H9 (cell line): ENCODE data around the gene UQCR10. TPM values are rescaled to one million over a fixed set of nuclear protein-coding genes. Genes with fewer than 3 reads are reported as not detected.

Source experiments
- DNase-seq: peaks from one replicate; pipeline ENCODE4 v3.0.0-alpha.2; 2017
- H2AFZ ChIP-seq: one replicate; pipeline ENCODE4 v1.6.1; 2013; ENCODE audit warnings: mild to moderate bottlenecking, low read length, control low read depth, moderate library complexity
- H2AK5ac ChIP-seq: 2 replicates; pipeline ENCODE4 v1.6.1; 2013; ENCODE audit warnings: low read length, control low read depth, mixed read lengths; ENCODE audit not compliant: insufficient read length
- H2BK120ac ChIP-seq: one replicate; pipeline ENCODE4 v1.6.1; 2013; ENCODE audit warnings: low read depth, mild to moderate bottlenecking, low read length, control low read depth, inconsistent platforms; ENCODE audit not compliant: poor library complexity, severe bottlenecking
- H2BK12ac ChIP-seq: 2 replicates; pipeline ENCODE4 v1.6.1; 2013; ENCODE audit warnings: low read length, control low read depth, mixed read lengths, low read depth; ENCODE audit not compliant: insufficient read length
- H2BK15ac ChIP-seq: 2 replicates; pipeline ENCODE4 v1.6.1; 2013; ENCODE audit warnings: low read depth, low read length, control low read depth
- H2BK20ac ChIP-seq: one replicate; pipeline ENCODE4 v1.6.1; 2013; ENCODE audit warnings: low read depth, mild to moderate bottlenecking, low read length, control low read depth, inconsistent platforms; ENCODE audit not compliant: poor library complexity, severe bottlenecking
- H2BK5ac ChIP-seq: 2 replicates; pipeline ENCODE4 v1.6.1; 2013; ENCODE audit warnings: low read length, control low read depth, mixed read lengths; ENCODE audit not compliant: insufficient read length
- H3K14ac ChIP-seq: 2 replicates; pipeline ENCODE4 v1.6.1; 2013; ENCODE audit warnings: low read length, control low read depth; ENCODE audit not compliant: insufficient read depth
- H3K18ac ChIP-seq: 2 replicates; pipeline ENCODE4 v1.6.1; 2013; ENCODE audit warnings: low read depth, mild to moderate bottlenecking, mixed read lengths, low read length, control low read depth; ENCODE audit not compliant: insufficient read length
- H3K23ac ChIP-seq: 2 replicates; pipeline ENCODE4 v1.6.1; 2013; ENCODE audit warnings: low read length, control low read depth, mixed read lengths, low read depth; ENCODE audit not compliant: insufficient read length
- H3K23me2 ChIP-seq: 2 replicates; pipeline ENCODE4 v1.6.1; 2013; ENCODE audit warnings: low read depth, mild to moderate bottlenecking, mixed read lengths, low read length, control low read depth; ENCODE audit not compliant: insufficient read length, poor library complexity, severe bottlenecking
- H3K27ac ChIP-seq: 2 replicates; pipeline ENCODE4 v1.5.1; 2013; ENCODE audit warnings: low read length, control low read depth, mixed read lengths, low read depth; ENCODE audit not compliant: insufficient read length
- H3K27me3 ChIP-seq: 2 replicates; pipeline ENCODE4 v1.6.1; 2013; ENCODE audit warnings: low read length, control low read depth, inconsistent platforms; ENCODE audit not compliant: insufficient read depth
- H3K4ac ChIP-seq: 2 replicates; pipeline ENCODE4 v1.6.1; 2013; ENCODE audit warnings: low read depth, mild to moderate bottlenecking, control low read depth, inconsistent platforms, low read length, moderate library complexity
- H3K4me1 ChIP-seq: 2 replicates; pipeline ENCODE4 v1.6.1; 2013; ENCODE audit warnings: low read length, control low read depth, inconsistent platforms; ENCODE audit not compliant: insufficient read depth
- H3K4me2 ChIP-seq: 2 replicates; pipeline ENCODE4 v1.6.1; 2013; ENCODE audit warnings: low read length, control low read depth, mixed read lengths; ENCODE audit not compliant: insufficient read length, insufficient read depth
- H3K56ac ChIP-seq: 2 replicates; pipeline ENCODE4 v1.6.1; 2013; ENCODE audit warnings: low read depth, mild to moderate bottlenecking, mixed read lengths, low read length, control low read depth; ENCODE audit not compliant: insufficient read length
- H3K79me1 ChIP-seq: 2 replicates; pipeline ENCODE4 v1.6.1; 2013; ENCODE audit warnings: low read depth, mild to moderate bottlenecking, moderate library complexity, low read length, control low read depth, inconsistent platforms; ENCODE audit not compliant: insufficient read depth, poor library complexity, severe bottlenecking
- H3K79me2 ChIP-seq: 2 replicates; pipeline ENCODE4 v1.6.1; 2013; ENCODE audit warnings: low read length, control low read depth, inconsistent platforms; ENCODE audit not compliant: insufficient read depth
- H3K9ac ChIP-seq: 2 replicates; pipeline ENCODE4 v1.6.1; 2013; ENCODE audit warnings: low read length, control low read depth, mixed read lengths; ENCODE audit not compliant: insufficient read length; ENCODE audit errors: extremely low read depth
- H3K9me3 ChIP-seq: one replicate; pipeline ENCODE4 v1.6.1; 2013; ENCODE audit warnings: low read depth, low read length, inconsistent platforms; ENCODE audit not compliant: control insufficient read depth
- H3T11ph ChIP-seq: one replicate; pipeline ENCODE4 v1.6.1; 2013; ENCODE audit warnings: mild to moderate bottlenecking, low read length, control low read depth, inconsistent platforms
- H4K20me1 ChIP-seq: one replicate; pipeline ENCODE4 v1.6.1; 2013; ENCODE audit not compliant: control insufficient read depth, insufficient read length, insufficient read depth
- H4K5ac ChIP-seq: 2 replicates; pipeline ENCODE4 v1.6.1; 2013; ENCODE audit warnings: low read depth, mild to moderate bottlenecking, mixed read lengths, low read length, control low read depth; ENCODE audit not compliant: insufficient read length
- H4K8ac ChIP-seq: replicated peaks from 2 replicates; pipeline ENCODE4 v1.6.1; 2013; ENCODE audit warnings: low read length, control low read depth, mixed read lengths, low read depth; ENCODE audit not compliant: insufficient read length
- H4K91ac ChIP-seq: 2 replicates; pipeline ENCODE4 v1.6.1; 2013; ENCODE audit warnings: low read depth, mild to moderate bottlenecking, moderate library complexity, mixed read lengths, low read length, control low read depth; ENCODE audit not compliant: insufficient read length
- H3K27ac Mint-ChIP-seq, 3 experiments: 2 replicates in 2 of 3; 3 replicates in 1 of 3; pipeline ENCODE4 v1.8.0; 2020 to 2021; ENCODE audit warnings: mixed read lengths in 3 of 3, mild to moderate bottlenecking in 1 of 3, moderate library complexity in 1 of 3
- H3K27me3 Mint-ChIP-seq: 2 replicates; pipeline ENCODE4 v1.8.0; 2021; ENCODE audit warnings: low read depth, mild to moderate bottlenecking, moderate library complexity, mixed read lengths
- H3K36me3 Mint-ChIP-seq, 3 experiments: 2 replicates in 2 of 3; 3 replicates in 1 of 3; pipeline ENCODE4 v1.8.0; 2020 to 2021; ENCODE audit warnings: low read depth in 3 of 3, mixed read lengths in 3 of 3; ENCODE audit not compliant: insufficient read depth in 1 of 3
- H3K4me1 Mint-ChIP-seq, 2 experiments: 2 replicates each; pipeline ENCODE4 v1.8.0; 2020; ENCODE audit warnings: mixed read lengths in 2 of 2
- H3K4me3 Mint-ChIP-seq, 2 experiments: 2 replicates in 1 of 2; 3 replicates in 1 of 2; pipeline ENCODE4 v1.8.0; 2020 to 2021; ENCODE audit warnings: mild to moderate bottlenecking in 2 of 2, mixed read lengths in 2 of 2, moderate library complexity in 1 of 2
- H3K9me3 Mint-ChIP-seq, 2 experiments: 2 replicates in 1 of 2; 3 replicates in 1 of 2; pipeline ENCODE4 v1.8.0; 2020; ENCODE audit warnings: mild to moderate bottlenecking in 2 of 2, mixed read lengths in 2 of 2, moderate library complexity in 1 of 2
- WGBS: extraction: QIAGEN DNeasy Blood & Tissue Kit; methylation state at CpG from one replicate; pipeline ENCODE4 v1.1.7; 2013; ENCODE audit warnings: missing lambda C conversion rate, low lambda C conversion rate, mixed read lengths; ENCODE audit not compliant: insufficient read length; ENCODE audit errors: extremely low coverage; 5-methylcytosine and 5-hydroxymethylcytosine counted together
- total RNA-seq: library from RNA; stranded (reverse); gene quantifications from 2 replicates; pipeline ENCODE4 v1.2.1, GENCODE V29; 2021
- TF ChIP-seq, protein P1 (sequence below): fragments of 200-600 bp; sonication (generic); conservative IDR thresholded peaks from 3 replicates; pipeline ENCODE4 v1.8.0; 2021; ENCODE audit warnings: antibody characterized with exemption, mild to moderate bottlenecking

UQCR10 gene
- total RNA-seq, 1 experiment from 2014 or later: 124 TPM

DNA sequence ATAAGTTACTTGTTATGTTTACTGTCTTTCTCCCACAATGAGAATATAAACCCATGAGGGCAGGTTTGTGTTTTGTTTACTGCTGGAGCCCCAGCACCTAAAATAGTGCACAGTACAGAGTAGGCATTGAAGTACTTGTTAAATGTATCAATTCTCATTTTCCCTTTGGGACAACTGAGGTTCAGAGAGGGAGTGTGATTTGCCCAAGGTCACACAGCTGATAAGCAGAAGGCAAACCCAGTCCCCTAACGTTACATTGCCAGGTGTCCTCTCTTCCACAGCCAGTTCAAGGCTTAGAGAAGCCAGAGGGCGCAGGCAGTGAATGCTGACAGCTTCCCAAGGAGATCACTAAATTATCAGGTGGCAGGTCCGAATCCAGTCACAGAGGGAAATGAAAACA is 17.1 kb upstream of the UQCR10 start:
- no peak overlapping the region for H2BK5ac ChIP-seq
- H2AFZ ChIP-seq: no peak overlapping the region
- H3K14ac ChIP-seq: no peak overlapping the region
- H2BK12ac ChIP-seq: no peak overlapping the region
- H3K4me3 Mint-ChIP-seq: no peak overlapping the region
- no peak overlapping the region for H3K4ac ChIP-seq
- H4K5ac ChIP-seq: no peak overlapping the region
- no peak overlapping the region for H3K27ac ChIP-seq
- no peaks in the 10 kb centered on the region for H3K9me3 ChIP-seq
- H3K9me3 Mint-ChIP-seq: no peaks in the 10 kb centered on the region
- no peak overlapping the region for H3K18ac ChIP-seq
- H2BK20ac ChIP-seq: no peak overlapping the region
- no peak overlapping the region for H3K4me2 ChIP-seq
- H3T11ph ChIP-seq: no peak overlapping the region
- no peaks in the 10 kb centered on the region for H3K23me2 ChIP-seq
- TF ChIP-seq, protein P1, sequence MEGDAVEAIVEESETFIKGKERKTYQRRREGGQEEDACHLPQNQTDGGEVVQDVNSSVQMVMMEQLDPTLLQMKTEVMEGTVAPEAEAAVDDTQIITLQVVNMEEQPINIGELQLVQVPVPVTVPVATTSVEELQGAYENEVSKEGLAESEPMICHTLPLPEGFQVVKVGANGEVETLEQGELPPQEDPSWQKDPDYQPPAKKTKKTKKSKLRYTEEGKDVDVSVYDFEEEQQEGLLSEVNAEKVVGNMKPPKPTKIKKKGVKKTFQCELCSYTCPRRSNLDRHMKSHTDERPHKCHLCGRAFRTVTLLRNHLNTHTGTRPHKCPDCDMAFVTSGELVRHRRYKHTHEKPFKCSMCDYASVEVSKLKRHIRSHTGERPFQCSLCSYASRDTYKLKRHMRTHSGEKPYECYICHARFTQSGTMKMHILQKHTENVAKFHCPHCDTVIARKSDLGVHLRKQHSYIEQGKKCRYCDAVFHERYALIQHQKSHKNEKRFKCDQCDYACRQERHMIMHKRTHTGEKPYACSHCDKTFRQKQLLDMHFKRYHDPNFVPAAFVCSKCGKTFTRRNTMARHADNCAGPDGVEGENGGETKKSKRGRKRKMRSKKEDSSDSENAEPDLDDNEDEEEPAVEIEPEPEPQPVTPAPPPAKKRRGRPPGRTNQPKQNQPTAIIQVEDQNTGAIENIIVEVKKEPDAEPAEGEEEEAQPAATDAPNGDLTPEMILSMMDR: no peak
- no peak overlapping the region for H2AK5ac ChIP-seq
- H3K23ac ChIP-seq: no peak overlapping the region
- no peaks in the 10 kb centered on the region for H3K79me2 ChIP-seq
- no peak overlapping the region for H2BK15ac ChIP-seq
- no peaks in the 10 kb centered on the region for H4K20me1 ChIP-seq
- peaks cover 0 to 7% of the 10 kb centered on the region in 2 experiments; a peak in 3 of 4 replicates for H3K4me1 Mint-ChIP-seq
- no peak overlapping the region for H4K91ac ChIP-seq
- H3K27me3 ChIP-seq: no peaks in the 10 kb centered on the region
- no CpG with 5 or more reads among the region's 3 CpGs for WGBS
- H2BK120ac ChIP-seq: no peak overlapping the region
- no peak overlapping the region for H3K9ac ChIP-seq
- H3K56ac ChIP-seq: no peak overlapping the region
- H3K79me1 ChIP-seq: no peaks in the 10 kb centered on the region
- H3K36me3 Mint-ChIP-seq: peaks cover 1 to 4% (median 3%) of the 10 kb centered on the region in 3 experiments; a peak in 5 of 7 replicates
- peak overlapping the region in 1 of 3 experiments; percentile 85; a peak in 1 of 7 replicates for H3K27ac Mint-ChIP-seq
- H3K27me3 Mint-ChIP-seq: no peaks in the 10 kb centered on the region; the same call in 1 of the 2 replicates
- H4K8ac ChIP-seq: no peak overlapping the region
- H3K4me1 ChIP-seq: no peaks in the 10 kb centered on the region
- DNase-seq: no peak
